ENCODE measurements around the gene PHEX. TPM values are rescaled to one million over a fixed set of nuclear protein-coding genes. Genes with fewer than 3 reads are reported as not detected.

The PHEX gene
- polyA plus RNA-seq, 1 donor (not counting 4 experiments of a cell fraction or from before 2014, with no cell fraction given): 0.80 TPM

DNA sequence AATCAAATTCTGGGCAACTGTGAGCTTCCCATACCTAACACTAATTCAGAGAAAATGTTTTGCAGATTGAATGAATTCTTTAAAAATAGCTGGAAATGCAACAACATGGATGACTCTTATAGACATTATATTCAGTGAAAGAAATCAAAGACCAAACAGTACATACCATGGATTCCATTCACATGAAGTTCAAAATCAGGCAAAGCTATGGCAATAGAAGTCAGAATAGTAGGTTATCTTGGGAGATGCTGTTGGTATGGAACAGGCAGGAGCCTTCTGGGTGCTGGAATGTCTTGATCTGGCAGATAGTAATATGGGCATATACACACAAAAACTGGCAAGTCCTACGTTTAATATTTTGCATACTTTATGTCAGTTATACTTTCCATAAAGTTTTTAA is 215.0 kb downstream of the PHEX start:
- no peak for TF ChIP-seq EZH2 (IDR thresholded peaks at IDR 0.05; ENCODE audit: low read length)
- TF ChIP-seq, protein P1, sequence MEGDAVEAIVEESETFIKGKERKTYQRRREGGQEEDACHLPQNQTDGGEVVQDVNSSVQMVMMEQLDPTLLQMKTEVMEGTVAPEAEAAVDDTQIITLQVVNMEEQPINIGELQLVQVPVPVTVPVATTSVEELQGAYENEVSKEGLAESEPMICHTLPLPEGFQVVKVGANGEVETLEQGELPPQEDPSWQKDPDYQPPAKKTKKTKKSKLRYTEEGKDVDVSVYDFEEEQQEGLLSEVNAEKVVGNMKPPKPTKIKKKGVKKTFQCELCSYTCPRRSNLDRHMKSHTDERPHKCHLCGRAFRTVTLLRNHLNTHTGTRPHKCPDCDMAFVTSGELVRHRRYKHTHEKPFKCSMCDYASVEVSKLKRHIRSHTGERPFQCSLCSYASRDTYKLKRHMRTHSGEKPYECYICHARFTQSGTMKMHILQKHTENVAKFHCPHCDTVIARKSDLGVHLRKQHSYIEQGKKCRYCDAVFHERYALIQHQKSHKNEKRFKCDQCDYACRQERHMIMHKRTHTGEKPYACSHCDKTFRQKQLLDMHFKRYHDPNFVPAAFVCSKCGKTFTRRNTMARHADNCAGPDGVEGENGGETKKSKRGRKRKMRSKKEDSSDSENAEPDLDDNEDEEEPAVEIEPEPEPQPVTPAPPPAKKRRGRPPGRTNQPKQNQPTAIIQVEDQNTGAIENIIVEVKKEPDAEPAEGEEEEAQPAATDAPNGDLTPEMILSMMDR (optimal IDR thresholded peaks at IDR 0.05 in 1 of 3, IDR thresholded peaks at IDR 0.05 in 1 of 3, conservative IDR thresholded peaks at IDR 0.05 in 1 of 3; ENCODE audit: extremely low read depth in 1 of 3, insufficient read depth in 2 of 3, low read length in 3 of 3): no peak
- dilution Hi-C loops (cut with MboI; ENCODE audit: extremely low pct_ligation_motif_present, low sequenced_read_pairs): no loop called here
- Histone ChIP-seq H2AFZ (ENCODE audit: control insufficient read depth, low read length) (no peak overlapping the region), H3K4me1 (ENCODE audit: control insufficient read depth, extremely low read depth, insufficient read depth, low read length) (peaks cover 17% of the 10 kb centered on the region), H3K79me2 (ENCODE audit: control insufficient read depth, insufficient read depth, low read length) (no peaks in the 10 kb centered on the region), H3K9ac (ENCODE audit: control insufficient read depth, extremely low read depth, insufficient read depth, low read length) (no peak overlapping the region), H3K4me2 (ENCODE audit: control insufficient read depth, extremely low read depth, insufficient read depth, low read depth, low read length) (peak overlapping the region; percentile 65), H3K9me1 (ENCODE audit: control insufficient read depth, extremely low read depth, insufficient read depth, low read length) (no peaks in the 10 kb centered on the region), H3K4me3 (ENCODE audit: control insufficient read depth in 2 of 3, extremely low read depth in 1 of 3, insufficient read depth in 2 of 3, low read depth in 1 of 3, low read length in 3 of 3) (no peak overlapping the region), H3K27ac (ENCODE audit: control insufficient read depth, insufficient read depth, low read length) (peak overlapping the region; percentile 47), H3K9me3 (ENCODE audit: control insufficient read depth, low read depth, low read length) (no peaks in the 10 kb centered on the region), H3K36me3 (ENCODE audit: control insufficient read depth in 2 of 2, extremely low read depth in 1 of 2, insufficient read depth in 2 of 2, low read length in 2 of 2) (no peaks in the 10 kb centered on the region), H3K27me3 (ENCODE audit: control insufficient read depth, extremely low read depth, insufficient read depth, low read length) (no peaks in the 10 kb centered on the region), H4K20me1 (ENCODE audit: control insufficient read depth, extremely low read depth, insufficient read depth, low read length) (no peaks in the 10 kb centered on the region)
- peak; percentile 81 for FAIRE-seq
- peak; percentile 17 for DNase-seq (ENCODE audit: low read depth, low spot score)

DNA sequence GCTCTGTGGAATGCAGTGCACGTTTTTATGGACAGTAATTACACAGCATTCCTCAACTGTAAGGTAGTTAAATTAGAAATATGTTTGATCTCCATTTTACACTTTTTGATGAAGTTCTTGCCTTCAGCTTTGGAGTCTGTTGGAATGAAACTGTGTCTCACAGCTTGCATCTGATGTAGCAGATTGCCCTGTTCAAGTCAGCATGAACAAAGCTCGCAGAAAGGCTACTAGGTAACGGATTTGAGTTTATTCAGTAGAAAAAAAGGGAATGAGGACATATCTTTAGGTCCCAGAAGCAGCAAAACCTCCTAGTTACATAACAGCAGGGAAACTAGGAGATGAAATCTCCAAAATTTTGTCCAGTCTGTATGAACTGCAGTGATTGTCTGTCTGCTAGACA is 216.3 kb downstream of the PHEX start:
- Histone ChIP-seq H3K4me1 (ENCODE audit: control insufficient read depth, extremely low read depth, insufficient read depth, low read length) (peaks cover 17% of the 10 kb centered on the region), H3K4me3 (ENCODE audit: control insufficient read depth in 2 of 3, extremely low read depth in 1 of 3, insufficient read depth in 2 of 3, low read depth in 1 of 3, low read length in 3 of 3) (no peak overlapping the region), H3K27me3 (ENCODE audit: control insufficient read depth, extremely low read depth, insufficient read depth, low read length) (no peaks in the 10 kb centered on the region), H3K27ac (ENCODE audit: control insufficient read depth, insufficient read depth, low read length) (no peak overlapping the region), H3K9me3 (ENCODE audit: control insufficient read depth, low read depth, low read length) (no peaks in the 10 kb centered on the region), H4K20me1 (ENCODE audit: control insufficient read depth, extremely low read depth, insufficient read depth, low read length) (no peaks in the 10 kb centered on the region), H3K9me1 (ENCODE audit: control insufficient read depth, extremely low read depth, insufficient read depth, low read length) (no peaks in the 10 kb centered on the region), H2AFZ (ENCODE audit: control insufficient read depth, low read length) (no peak overlapping the region), H3K36me3 (ENCODE audit: control insufficient read depth in 2 of 2, extremely low read depth in 1 of 2, insufficient read depth in 2 of 2, low read length in 2 of 2) (no peaks in the 10 kb centered on the region), H3K4me2 (ENCODE audit: control insufficient read depth, extremely low read depth, insufficient read depth, low read depth, low read length) (no peak overlapping the region), H3K79me2 (ENCODE audit: control insufficient read depth, insufficient read depth, low read length) (no peaks in the 10 kb centered on the region), H3K9ac (ENCODE audit: control insufficient read depth, extremely low read depth, insufficient read depth, low read length) (no peak overlapping the region)
- dilution Hi-C loops (cut with MboI; ENCODE audit: extremely low pct_ligation_motif_present, low sequenced_read_pairs): no loop called here
- no peak for TF ChIP-seq EZH2 (IDR thresholded peaks at IDR 0.05; ENCODE audit: low read length)
- TF ChIP-seq, protein P1 (optimal IDR thresholded peaks at IDR 0.05 in 1 of 3, IDR thresholded peaks at IDR 0.05 in 1 of 3, conservative IDR thresholded peaks at IDR 0.05 in 1 of 3; ENCODE audit: extremely low read depth in 1 of 3, insufficient read depth in 2 of 3, low read length in 3 of 3): no peak
- no peak for FAIRE-seq
- no peak for DNase-seq (ENCODE audit: low read depth, low spot score)
